ENCODE data around the gene ASTN1. TPM values are rescaled to one million over a fixed set of nuclear protein-coding genes. Genes with fewer than 3 reads are reported as not detected.

Gene ASTN1
- total RNA-seq, 2 experiments from 2014 or later = not detected

GRCh38 chr1:177145106-177146070, 19.1 kb downstream of the ASTN1 start:
- POLR2A ChIA-PET = no interaction called here
- no peak overlapping the region for H3K27ac Mint-ChIP-seq
- no peak for DNase-seq
- peaks cover 3% of the 10 kb centered on the region for H3K27me3 Mint-ChIP-seq
- CTCF ChIA-PET = no interaction called here
- peaks cover 3% of the 10 kb centered on the region for H3K9me3 Mint-ChIP-seq
- H3K4me1 Mint-ChIP-seq (ENCODE audit: low read depth) = no peaks in the 10 kb centered on the region
- intact Hi-C loops (cut with micrococcal nuclease) = no loop called here
- no peak overlapping the region for H3K4me3 Mint-ChIP-seq
- H3K36me3 Mint-ChIP-seq = no peaks in the 10 kb centered on the region

GRCh38 chr1:177142791-177143271, 21.7 kb downstream of the ASTN1 start:
- Mint-ChIP-seq H3K36me3 (no peaks in the 10 kb centered on the region), H3K27ac (no peak overlapping the region), H3K4me1 (ENCODE audit: low read depth) (no peaks in the 10 kb centered on the region), H3K4me3 (no peak overlapping the region), H3K27me3 (peaks cover 3% of the 10 kb centered on the region), H3K9me3 (peaks cover 3% of the 10 kb centered on the region)
- ChIA-PET POLR2A (no interaction called here), CTCF (no interaction called here)
- intact Hi-C loops (cut with micrococcal nuclease) = no loop called here
- DNase-seq = no peak

DNA sequence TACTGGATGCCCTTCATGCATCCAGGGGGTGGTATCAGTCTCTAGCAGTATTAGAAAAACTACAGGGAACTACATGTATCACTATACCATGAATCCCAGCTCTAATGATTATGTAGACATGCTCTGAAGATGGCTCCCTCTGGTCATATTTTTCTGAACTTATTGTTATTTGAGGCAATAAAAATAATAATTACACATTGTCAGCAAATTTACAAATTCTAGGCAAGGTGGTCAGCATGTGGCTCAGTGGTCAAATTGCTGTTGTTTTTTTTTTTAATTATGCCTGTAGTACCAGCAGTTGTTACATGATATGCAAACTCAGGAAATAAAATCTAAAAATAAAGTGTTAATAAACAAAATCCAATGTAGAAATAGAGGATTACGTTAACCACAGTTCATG, 22.5 kb downstream of the ASTN1 start:
- ChIA-PET CTCF (no interaction called here), POLR2A (no interaction called here)
- no peaks in the 10 kb centered on the region for H3K36me3 Mint-ChIP-seq
- intact Hi-C loops (cut with micrococcal nuclease) = no loop called here
- H3K27ac Mint-ChIP-seq = no peak overlapping the region
- H3K9me3 Mint-ChIP-seq = no peaks in the 10 kb centered on the region
- peaks cover 3% of the 10 kb centered on the region for H3K27me3 Mint-ChIP-seq
- H3K4me3 Mint-ChIP-seq = no peak overlapping the region
- no peak for DNase-seq
- H3K4me1 Mint-ChIP-seq (ENCODE audit: low read depth) = no peaks in the 10 kb centered on the region

DNA sequence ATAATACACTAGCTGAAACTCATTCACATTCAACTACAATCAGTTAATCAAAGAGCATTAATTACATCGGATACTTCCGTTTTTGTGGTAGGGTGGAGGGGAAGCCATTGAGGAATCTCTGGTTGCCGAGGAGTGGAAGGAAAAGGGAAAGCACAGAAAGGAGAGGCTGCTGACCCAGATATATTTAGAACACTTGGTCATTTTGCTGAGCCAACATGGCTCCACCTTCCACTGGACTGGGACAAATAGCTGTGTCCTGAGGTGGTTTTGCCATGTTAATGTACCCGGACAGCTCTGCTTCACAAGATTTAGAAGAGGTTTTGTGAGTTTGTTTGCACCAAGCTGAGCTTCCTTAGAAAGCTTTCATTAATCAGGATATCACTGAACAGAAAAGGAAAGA, 26.2 kb downstream of the ASTN1 start:
- ChIA-PET CTCF (no interaction called here), POLR2A (no interaction called here)
- Mint-ChIP-seq H3K4me1 (ENCODE audit: low read depth) (no peaks in the 10 kb centered on the region), H3K4me3 (no peak overlapping the region), H3K36me3 (no peaks in the 10 kb centered on the region), H3K27me3 (no peaks in the 10 kb centered on the region), H3K9me3 (no peaks in the 10 kb centered on the region), H3K27ac (no peak overlapping the region)
- intact Hi-C loops (cut with micrococcal nuclease) = no loop called here
- DNase-seq = no peak

GRCh38 chr1:177137814-177138213, 26.7 kb downstream of the ASTN1 start:
- no peak overlapping the region for H3K4me3 Mint-ChIP-seq
- intact Hi-C loops (cut with micrococcal nuclease) = no loop called here
- no peaks in the 10 kb centered on the region for H3K27me3 Mint-ChIP-seq
- no peak for DNase-seq
- POLR2A ChIA-PET = no interaction called here
- H3K27ac Mint-ChIP-seq = no peak overlapping the region
- H3K9me3 Mint-ChIP-seq = no peaks in the 10 kb centered on the region
- H3K4me1 Mint-ChIP-seq (ENCODE audit: low read depth) = no peaks in the 10 kb centered on the region
- CTCF ChIA-PET = no interaction called here
- no peaks in the 10 kb centered on the region for H3K36me3 Mint-ChIP-seq

DNA sequence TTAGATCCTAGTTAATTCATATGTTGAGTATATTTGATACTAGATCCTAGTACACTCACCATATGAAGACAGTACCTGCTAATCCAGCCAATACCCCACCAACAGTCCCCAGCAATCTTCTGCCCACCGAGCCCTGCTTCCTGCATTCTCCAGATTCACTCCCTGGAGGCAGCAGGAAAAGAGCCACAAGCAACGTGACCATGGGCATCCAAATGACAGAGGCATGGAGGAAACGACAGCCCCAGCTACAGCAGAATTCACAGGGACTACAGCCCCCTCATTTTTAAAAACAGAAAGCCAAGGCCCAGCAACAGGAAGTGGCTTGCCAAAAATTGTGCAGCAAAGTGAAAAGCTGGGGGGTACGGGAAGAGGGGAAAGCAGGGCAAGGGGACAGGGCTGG, 29.3 kb downstream of the ASTN1 start:
- intact Hi-C loops (cut with micrococcal nuclease) = no loop called here
- no peaks in the 10 kb centered on the region for H3K9me3 Mint-ChIP-seq
- no peaks in the 10 kb centered on the region for H3K27me3 Mint-ChIP-seq
- no peak overlapping the region for H3K4me3 Mint-ChIP-seq
- no peaks in the 10 kb centered on the region for H3K36me3 Mint-ChIP-seq
- POLR2A ChIA-PET = no interaction called here
- H3K4me1 Mint-ChIP-seq (ENCODE audit: low read depth) = no peaks in the 10 kb centered on the region
- H3K27ac Mint-ChIP-seq = no peak overlapping the region
- CTCF ChIA-PET = no interaction called here
- no peak for DNase-seq

DNA sequence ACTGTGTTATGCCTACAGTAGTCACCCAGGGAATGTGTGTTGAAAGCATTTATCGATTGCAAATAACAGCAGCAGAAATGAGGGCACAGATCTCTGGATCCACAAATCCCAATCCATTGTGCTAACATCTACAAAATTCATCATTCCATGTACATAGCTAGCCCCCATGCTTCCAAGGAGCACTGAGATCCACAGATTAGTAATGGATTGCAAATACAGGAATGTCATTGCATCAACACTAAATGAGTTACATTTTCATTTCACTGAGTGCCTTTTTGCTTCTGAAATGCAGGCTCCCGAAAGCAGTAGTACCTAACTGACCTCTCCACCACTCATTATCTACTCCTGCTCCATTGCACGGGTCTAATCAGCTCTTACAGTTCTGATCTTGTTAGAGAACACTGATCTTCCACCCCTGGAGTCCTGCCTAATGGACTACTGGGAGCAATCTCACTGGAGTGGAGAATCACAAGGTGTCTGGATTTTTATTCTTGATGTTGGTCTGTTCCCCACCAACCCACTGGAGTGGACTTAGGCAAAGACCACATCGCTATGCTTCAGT, 30.5 kb downstream of the ASTN1 start:
- Mint-ChIP-seq H3K4me3 (no peak overlapping the region), H3K9me3 (no peaks in the 10 kb centered on the region), H3K4me1 (ENCODE audit: low read depth) (no peaks in the 10 kb centered on the region), H3K27ac (no peak overlapping the region), H3K36me3 (no peaks in the 10 kb centered on the region), H3K27me3 (no peaks in the 10 kb centered on the region)
- ChIA-PET POLR2A (no interaction called here), CTCF (no interaction called here)
- intact Hi-C loops (cut with micrococcal nuclease) = no loop called here
- DNase-seq = no peak

DNA sequence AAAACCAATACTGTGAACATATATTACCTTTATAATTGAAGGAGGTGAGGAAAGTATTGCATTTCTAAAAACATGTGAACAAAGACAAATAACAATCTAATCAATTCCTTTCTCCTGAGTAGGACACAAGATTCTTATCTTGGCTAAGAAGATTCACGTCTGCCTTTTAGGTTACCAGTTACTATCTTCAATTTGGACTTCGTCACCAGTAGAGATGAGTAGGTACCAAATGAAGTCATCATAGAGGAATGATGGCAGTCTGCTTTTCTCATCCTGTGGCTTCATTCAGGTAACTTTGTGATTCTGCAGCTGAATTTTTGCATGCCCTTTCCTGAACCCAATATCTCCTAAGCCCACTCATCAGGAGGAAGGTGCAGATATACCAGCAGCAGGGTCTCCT, 32.4 kb downstream of the ASTN1 start:
- no peaks in the 10 kb centered on the region for H3K4me1 Mint-ChIP-seq (ENCODE audit: low read depth)
- H3K4me3 Mint-ChIP-seq = no peak overlapping the region
- no peak overlapping the region for H3K27ac Mint-ChIP-seq
- H3K36me3 Mint-ChIP-seq = no peaks in the 10 kb centered on the region
- ChIA-PET POLR2A (no interaction called here), CTCF (no interaction called here)
- H3K9me3 Mint-ChIP-seq = no peaks in the 10 kb centered on the region
- H3K27me3 Mint-ChIP-seq = no peaks in the 10 kb centered on the region
- no peak for DNase-seq
- intact Hi-C loops (cut with micrococcal nuclease) = no loop called here

GRCh38 chr1:177131723-177132122, 32.8 kb downstream of the ASTN1 start:
- CTCF ChIA-PET = no interaction called here
- intact Hi-C loops (cut with micrococcal nuclease) = no loop called here
- H3K9me3 Mint-ChIP-seq = no peaks in the 10 kb centered on the region
- H3K4me1 Mint-ChIP-seq (ENCODE audit: low read depth) = no peaks in the 10 kb centered on the region
- POLR2A ChIA-PET = no interaction called here
- DNase-seq = no peak
- H3K27ac Mint-ChIP-seq = no peak overlapping the region
- H3K4me3 Mint-ChIP-seq = no peak overlapping the region
- no peaks in the 10 kb centered on the region for H3K36me3 Mint-ChIP-seq
- no peaks in the 10 kb centered on the region for H3K27me3 Mint-ChIP-seq

GRCh38 chr1:177130451-177130945, 34.0 kb downstream of the ASTN1 start:
- ChIA-PET POLR2A (no interaction called here), CTCF (no interaction called here)
- no peak overlapping the region for H3K4me3 Mint-ChIP-seq
- H3K27ac Mint-ChIP-seq = no peak overlapping the region
- no peaks in the 10 kb centered on the region for H3K4me1 Mint-ChIP-seq (ENCODE audit: low read depth)
- H3K36me3 Mint-ChIP-seq = no peaks in the 10 kb centered on the region
- no peaks in the 10 kb centered on the region for H3K9me3 Mint-ChIP-seq
- intact Hi-C loops (cut with micrococcal nuclease) = no loop called here
- DNase-seq = no peak
- H3K27me3 Mint-ChIP-seq = no peaks in the 10 kb centered on the region

DNA sequence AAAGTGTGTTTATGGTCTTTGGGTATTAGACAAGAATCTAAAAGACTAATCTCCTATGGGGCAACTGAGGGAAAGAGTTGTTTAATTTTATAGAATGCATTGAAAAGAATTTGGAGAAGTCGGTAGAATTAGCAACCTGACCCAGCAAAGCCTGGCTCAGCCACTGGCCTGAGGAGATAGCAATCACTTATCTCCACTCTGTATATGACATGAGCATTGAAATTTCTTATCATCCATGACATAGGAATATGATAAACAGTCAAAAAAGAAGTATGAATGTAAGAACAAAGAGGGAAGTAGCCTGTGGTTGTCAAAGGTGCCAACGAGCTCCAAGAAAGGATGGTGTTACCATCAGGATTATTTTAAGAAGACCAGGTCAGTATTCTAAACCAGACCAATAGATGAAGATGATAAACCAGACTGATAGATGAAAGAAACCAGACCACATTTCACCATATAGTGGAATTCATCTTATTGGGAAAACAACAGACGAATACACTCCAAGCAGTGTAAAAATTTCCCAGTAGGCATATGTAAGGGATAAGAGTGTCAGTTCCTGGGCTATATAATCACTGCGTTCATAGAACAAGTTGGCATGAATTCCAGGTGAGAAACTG, 35.7 kb downstream of the ASTN1 start:
- Mint-ChIP-seq H3K9me3 (no peaks in the 10 kb centered on the region), H3K36me3 (no peaks in the 10 kb centered on the region), H3K4me1 (ENCODE audit: low read depth) (no peaks in the 10 kb centered on the region), H3K27ac (no peak overlapping the region), H3K27me3 (no peaks in the 10 kb centered on the region), H3K4me3 (no peak overlapping the region)
- intact Hi-C loops (cut with micrococcal nuclease) = no loop called here
- no peak for DNase-seq
- CTCF ChIA-PET = no interaction called here
- POLR2A ChIA-PET = no interaction called here

GRCh38 chr1:177126267-177126666, 38.2 kb downstream of the ASTN1 start:
- Mint-ChIP-seq H3K27me3 (no peaks in the 10 kb centered on the region), H3K36me3 (no peaks in the 10 kb centered on the region), H3K4me1 (ENCODE audit: low read depth) (no peaks in the 10 kb centered on the region), H3K4me3 (no peak overlapping the region), H3K9me3 (no peaks in the 10 kb centered on the region), H3K27ac (no peak overlapping the region)
- intact Hi-C loops (cut with micrococcal nuclease) = no loop called here
- ChIA-PET CTCF (no interaction called here), POLR2A (no interaction called here)
- no peak for DNase-seq
